ENCODE measurements around the gene KIF13A.
"Not testable (repeated sequence)": the region's sequence is repeated elsewhere in the genome, so short reads cannot be mapped to it uniquely, and the experiment has no call there.

KIF13A gene

DNA sequence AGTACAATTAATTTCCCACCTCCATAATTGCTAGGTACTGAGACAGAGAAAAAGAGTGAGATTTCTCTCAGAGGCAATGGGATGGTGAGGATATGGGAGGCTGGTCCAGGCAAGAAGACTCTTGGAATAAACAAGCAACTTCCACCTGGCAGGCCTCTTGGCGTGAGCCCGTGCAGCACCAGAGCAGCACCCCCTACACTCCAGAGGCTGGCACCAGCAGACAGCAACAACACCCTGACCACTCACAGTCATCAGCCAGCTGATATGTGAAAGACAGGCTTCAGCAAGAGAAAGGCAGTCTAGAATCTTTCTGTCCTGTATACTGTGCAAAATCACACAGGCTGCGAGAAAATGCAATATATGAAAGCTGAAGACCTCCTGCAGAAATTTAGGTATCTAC is 59.7 kb downstream of the KIF13A start:
- Mint-ChIP-seq H3K4me1 (ENCODE audit: low read depth) (no peaks in the 10 kb centered on the region), H3K9me3 (no peaks in the 10 kb centered on the region), H3K27me3 (ENCODE audit: low read depth) (peaks cover 15% of the 10 kb centered on the region), H3K4me3 (no peak overlapping the region), H3K27ac (no peak overlapping the region), H3K36me3 (ENCODE audit: low read depth) (no peaks in the 10 kb centered on the region)
- DNase-seq (ENCODE audit: low spot score) = no peak

DNA sequence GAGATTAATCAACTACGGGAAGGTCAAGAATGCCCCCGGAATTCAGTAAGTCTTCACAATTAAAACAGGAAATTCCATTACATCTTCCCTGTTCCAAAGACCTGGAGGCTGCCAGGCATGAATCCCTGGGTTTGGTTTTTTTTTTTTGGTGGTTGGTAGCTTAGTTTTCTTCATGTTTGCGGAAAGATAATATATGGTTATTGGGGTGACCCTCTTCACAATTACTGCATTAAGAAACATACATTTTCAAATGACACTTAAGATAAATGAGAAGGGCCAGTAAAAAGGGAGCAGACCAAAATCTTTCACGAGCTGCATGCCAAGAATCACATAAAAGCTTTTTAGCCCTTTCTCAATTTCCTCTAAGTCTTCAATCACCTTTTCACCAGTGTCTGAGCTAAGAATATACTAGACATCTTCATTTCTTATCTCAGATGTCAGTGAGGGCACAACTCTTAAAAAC is 64.0 kb downstream of the KIF13A start:
- no peak for DNase-seq (ENCODE audit: low spot score)
- H3K4me3 Mint-ChIP-seq = no peak overlapping the region
- no peak overlapping the region for H3K27ac Mint-ChIP-seq
- no peaks in the 10 kb centered on the region for H3K4me1 Mint-ChIP-seq (ENCODE audit: low read depth)
- H3K9me3 Mint-ChIP-seq = no peaks in the 10 kb centered on the region
- no peaks in the 10 kb centered on the region for H3K36me3 Mint-ChIP-seq (ENCODE audit: low read depth)
- H3K27me3 Mint-ChIP-seq (ENCODE audit: low read depth) = peaks cover 16% of the 10 kb centered on the region

GRCh38 chr6:17921454-17921853 is 66.0 kb downstream of the KIF13A start:
- no peak for DNase-seq (ENCODE audit: low spot score)
- Mint-ChIP-seq H3K4me3 (no peak overlapping the region), H3K27ac (no peak overlapping the region), H3K9me3 (no peaks in the 10 kb centered on the region), H3K36me3 (ENCODE audit: low read depth) (no peaks in the 10 kb centered on the region), H3K4me1 (ENCODE audit: low read depth) (no peaks in the 10 kb centered on the region), H3K27me3 (ENCODE audit: low read depth) (peaks cover 16% of the 10 kb centered on the region)

- no peak for DNase-seq (ENCODE audit: low spot score)
- Mint-ChIP-seq H3K9me3 (no peaks in the 10 kb centered on the region), H3K4me1 (ENCODE audit: low read depth) (no peaks in the 10 kb centered on the region), H3K27me3 (ENCODE audit: low read depth) (peaks cover 9% of the 10 kb centered on the region), H3K36me3 (ENCODE audit: low read depth) (no peaks in the 10 kb centered on the region), H3K4me3 (no peak overlapping the region), H3K27ac (no peak overlapping the region)
These were observed 67.9 kb downstream of the KIF13A start for GRCh38 chr6:17919496-17919895.

GRCh38 chr6:17917837-17918763 is 69.3 kb downstream of the KIF13A start:
- no peaks in the 10 kb centered on the region for H3K9me3 Mint-ChIP-seq
- H3K4me1 Mint-ChIP-seq (ENCODE audit: low read depth) = no peaks in the 10 kb centered on the region
- DNase-seq (ENCODE audit: low spot score) = no peak
- no peaks in the 10 kb centered on the region for H3K36me3 Mint-ChIP-seq (ENCODE audit: low read depth)
- H3K27ac Mint-ChIP-seq = no peak overlapping the region
- no peak overlapping the region for H3K4me3 Mint-ChIP-seq
- peaks cover 5% of the 10 kb centered on the region for H3K27me3 Mint-ChIP-seq (ENCODE audit: low read depth)

- Mint-ChIP-seq H3K27ac (no peak overlapping the region), H3K4me3 (no peak overlapping the region), H3K27me3 (ENCODE audit: low read depth) (peaks cover 5% of the 10 kb centered on the region), H3K9me3 (no peaks in the 10 kb centered on the region), H3K36me3 (ENCODE audit: low read depth) (no peaks in the 10 kb centered on the region), H3K4me1 (ENCODE audit: low read depth) (peaks cover 5% of the 10 kb centered on the region)
- DNase-seq (ENCODE audit: low spot score) = no peak
These were observed 72.8 kb downstream of the KIF13A start for GRCh38 chr6:17914651-17915050.

- Mint-ChIP-seq H3K4me1 (ENCODE audit: low read depth) (peaks cover 9% of the 10 kb centered on the region), H3K4me3 (no peak overlapping the region), H3K9me3 (peaks cover 4% of the 10 kb centered on the region), H3K27me3 (ENCODE audit: low read depth) (peaks cover 10% of the 10 kb centered on the region), H3K27ac (no peak overlapping the region), H3K36me3 (ENCODE audit: low read depth) (no peaks in the 10 kb centered on the region)
- no peak for DNase-seq (ENCODE audit: low spot score)
These were observed 74.9 kb downstream of the KIF13A start for GRCh38 chr6:17912521-17912920.

DNA sequence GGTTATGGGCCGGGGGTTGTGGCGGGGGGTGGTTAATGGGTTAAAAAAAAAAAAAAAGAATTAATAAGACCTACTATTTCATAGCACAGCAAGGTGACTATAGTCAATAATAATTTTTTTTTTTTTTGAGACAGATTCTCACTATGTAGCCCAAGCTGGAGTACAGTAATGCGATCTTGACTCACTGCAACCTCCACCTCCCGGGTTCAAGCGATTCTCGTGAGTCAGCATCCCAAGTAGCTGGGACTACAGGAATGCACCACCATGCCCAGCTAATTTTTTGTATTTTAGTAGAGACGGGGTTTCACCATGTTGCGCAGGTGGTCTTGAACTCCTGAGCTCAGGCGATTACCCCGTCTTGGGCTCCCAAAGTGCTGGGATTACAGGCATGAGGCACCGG is 75.8 kb downstream of the KIF13A start:
- H3K4me1 Mint-ChIP-seq (ENCODE audit: low read depth) = peaks cover 12% of the 10 kb centered on the region
- not testable (repeated sequence) for H3K9me3 Mint-ChIP-seq; H3K4me3 Mint-ChIP-seq; H3K27ac Mint-ChIP-seq; DNase-seq (ENCODE audit: low spot score); H3K36me3 Mint-ChIP-seq (ENCODE audit: low read depth)
- H3K27me3 Mint-ChIP-seq (ENCODE audit: low read depth) = peaks cover 14% of the 10 kb centered on the region

- Mint-ChIP-seq H3K4me3 (no peak overlapping the region), H3K9me3 (peaks cover 4% of the 10 kb centered on the region), H3K4me1 (ENCODE audit: low read depth) (peaks cover 12% of the 10 kb centered on the region), H3K36me3 (ENCODE audit: low read depth) (no peaks in the 10 kb centered on the region), H3K27ac (no peak overlapping the region), H3K27me3 (ENCODE audit: low read depth) (peaks cover 14% of the 10 kb centered on the region)
- DNase-seq (ENCODE audit: low spot score) = no peak
These were observed 77.2 kb downstream of the KIF13A start for GRCh38 chr6:17910189-17910588.

- H3K36me3 Mint-ChIP-seq (ENCODE audit: low read depth) = no peaks in the 10 kb centered on the region
- H3K27me3 Mint-ChIP-seq (ENCODE audit: low read depth) = peaks cover 14% of the 10 kb centered on the region
- H3K4me1 Mint-ChIP-seq (ENCODE audit: low read depth) = peaks cover 12% of the 10 kb centered on the region
- no peak overlapping the region for H3K27ac Mint-ChIP-seq
- no peak overlapping the region for H3K4me3 Mint-ChIP-seq
- DNase-seq (ENCODE audit: low spot score) = no peak
- peaks cover 4% of the 10 kb centered on the region for H3K9me3 Mint-ChIP-seq
These were observed 78.6 kb downstream of the KIF13A start for GRCh38 chr6:17908831-17909230.

GRCh38 chr6:17907406-17908229 is 79.8 kb downstream of the KIF13A start:
- DNase-seq (ENCODE audit: low spot score) = no peak
- peaks cover 14% of the 10 kb centered on the region for H3K27me3 Mint-ChIP-seq (ENCODE audit: low read depth)
- H3K4me1 Mint-ChIP-seq (ENCODE audit: low read depth) = peaks cover 12% of the 10 kb centered on the region
- no peak overlapping the region for H3K27ac Mint-ChIP-seq
- peaks cover 4% of the 10 kb centered on the region for H3K9me3 Mint-ChIP-seq
- H3K36me3 Mint-ChIP-seq (ENCODE audit: low read depth) = no peaks in the 10 kb centered on the region
- H3K4me3 Mint-ChIP-seq = no peak overlapping the region

GRCh38 chr6:17905611-17906592 is 81.5 kb downstream of the KIF13A start:
- Mint-ChIP-seq H3K4me1 (ENCODE audit: low read depth) (peaks cover 12% of the 10 kb centered on the region), H3K27ac (no peak overlapping the region)
- DNase-seq (ENCODE audit: low spot score) = no peak

DNA sequence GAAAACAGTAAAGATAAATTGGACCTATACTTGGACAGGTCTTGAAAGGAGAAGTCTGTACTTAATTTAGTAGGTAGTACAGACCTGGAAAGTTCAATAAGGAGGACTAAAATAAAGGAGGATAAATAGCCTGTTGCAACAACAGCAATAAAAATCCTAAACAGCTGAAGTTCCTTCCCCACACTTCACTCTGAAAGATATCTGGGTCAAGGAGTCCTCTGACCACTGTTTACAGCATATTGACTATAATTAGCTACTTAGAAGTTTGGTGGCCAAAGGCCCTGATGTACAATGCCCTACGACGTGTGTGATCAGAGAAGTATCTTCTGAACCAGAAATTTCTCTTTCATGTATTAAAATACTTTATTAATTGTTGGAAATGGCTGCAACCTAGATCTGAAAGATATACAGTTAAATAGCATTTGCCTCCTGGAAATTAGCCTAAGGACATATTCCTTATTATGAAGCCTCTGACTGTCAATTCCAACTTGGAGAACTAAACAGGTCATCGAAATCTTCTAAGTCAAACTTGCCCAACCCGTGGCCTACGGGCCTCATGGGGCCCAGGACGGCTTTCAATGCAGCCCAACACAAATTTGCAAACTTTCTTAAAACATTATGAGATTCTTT is 82.8 kb downstream of the KIF13A start:
- Mint-ChIP-seq H3K9me3 (peaks cover 4% of the 10 kb centered on the region), H3K27ac (no peak overlapping the region), H3K36me3 (ENCODE audit: low read depth) (no peaks in the 10 kb centered on the region), H3K4me3 (no peak overlapping the region), H3K4me1 (ENCODE audit: low read depth) (peaks cover 7% of the 10 kb centered on the region), H3K27me3 (ENCODE audit: low read depth) (peaks cover 15% of the 10 kb centered on the region)
- DNase-seq (ENCODE audit: low spot score) = no peak

More at GRCh38 chr6:17905611-17906592, 81.5 kb downstream of the KIF13A start:
- no peak overlapping the region for H3K4me3 Mint-ChIP-seq
- H3K9me3 Mint-ChIP-seq = peaks cover 4% of the 10 kb centered on the region
- H3K27me3 Mint-ChIP-seq (ENCODE audit: low read depth) = peaks cover 15% of the 10 kb centered on the region
- no peaks in the 10 kb centered on the region for H3K36me3 Mint-ChIP-seq (ENCODE audit: low read depth)
